ENCODE data around the gene STRN. TPM values are rescaled to one million over a fixed set of nuclear protein-coding genes. Genes with fewer than 3 reads are reported as not detected.
"Not testable (repeated sequence)": the region's sequence is repeated elsewhere in the genome, so short reads cannot be mapped to it uniquely, and the experiment has no call there.

The STRN gene
- total RNA-seq, 1 donor from 2014 or later, result 24.7 TPM

DNA sequence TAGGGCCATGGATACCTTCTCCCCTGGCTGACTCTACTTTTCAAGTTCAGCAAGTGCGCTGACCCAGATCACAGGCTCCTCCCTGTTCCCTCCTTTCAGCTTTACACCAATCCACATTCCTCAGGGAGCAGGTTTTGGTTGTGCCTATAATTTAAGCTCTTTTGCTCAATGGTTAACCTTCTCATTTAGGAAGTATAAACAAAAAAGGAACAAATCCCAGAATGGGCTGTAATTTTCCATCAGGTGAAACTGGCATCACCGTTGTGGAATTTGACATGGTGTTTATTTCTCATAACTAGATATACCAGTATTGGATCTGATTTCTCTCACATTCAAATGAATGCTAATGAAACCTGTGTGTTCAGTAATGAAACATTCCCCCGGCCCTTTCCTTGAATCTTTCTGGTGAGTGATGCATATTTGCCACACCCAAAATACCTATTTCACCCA, 13.6 kb downstream of the STRN start:
- ChIA-PET POLR2A (no interaction called here), CTCF (no interaction called here)

DNA sequence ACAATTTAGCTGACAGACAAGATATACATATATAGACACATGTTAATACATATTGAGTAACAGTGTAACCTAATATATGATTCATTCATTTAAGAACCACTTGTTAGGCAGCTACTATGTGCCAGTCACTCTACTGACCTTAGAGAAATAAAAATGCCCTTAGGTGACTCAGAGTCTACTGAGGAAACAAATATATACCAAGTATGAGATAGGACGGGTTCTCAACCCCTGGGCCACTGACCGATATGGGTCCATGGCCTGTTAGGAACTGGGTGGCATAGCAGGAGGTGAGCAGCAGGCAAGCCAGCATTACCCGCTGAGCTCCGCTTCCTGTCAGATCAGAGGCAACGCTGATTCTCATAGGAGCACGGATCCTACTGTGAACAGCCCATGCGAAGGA, 14.8 kb downstream of the STRN start:
- ChIA-PET CTCF (no interaction called here), POLR2A (no interaction called here)
- H3K4me3 Mint-ChIP-seq, result no peak overlapping the region
- no peak for DNase-seq
- peaks cover 27% of the 10 kb centered on the region for H3K36me3 Mint-ChIP-seq (ENCODE audit: low read depth)
- no peak for ATAC-seq (ENCODE audit: low read depth)
- no peak overlapping the region for H3K27ac Mint-ChIP-seq
- H3K4me1 Mint-ChIP-seq, result peaks cover 17% of the 10 kb centered on the region
- no peaks in the 10 kb centered on the region for H3K9me3 Mint-ChIP-seq
- no peaks in the 10 kb centered on the region for H3K27me3 Mint-ChIP-seq
- TF ChIP-seq, protein P1, sequence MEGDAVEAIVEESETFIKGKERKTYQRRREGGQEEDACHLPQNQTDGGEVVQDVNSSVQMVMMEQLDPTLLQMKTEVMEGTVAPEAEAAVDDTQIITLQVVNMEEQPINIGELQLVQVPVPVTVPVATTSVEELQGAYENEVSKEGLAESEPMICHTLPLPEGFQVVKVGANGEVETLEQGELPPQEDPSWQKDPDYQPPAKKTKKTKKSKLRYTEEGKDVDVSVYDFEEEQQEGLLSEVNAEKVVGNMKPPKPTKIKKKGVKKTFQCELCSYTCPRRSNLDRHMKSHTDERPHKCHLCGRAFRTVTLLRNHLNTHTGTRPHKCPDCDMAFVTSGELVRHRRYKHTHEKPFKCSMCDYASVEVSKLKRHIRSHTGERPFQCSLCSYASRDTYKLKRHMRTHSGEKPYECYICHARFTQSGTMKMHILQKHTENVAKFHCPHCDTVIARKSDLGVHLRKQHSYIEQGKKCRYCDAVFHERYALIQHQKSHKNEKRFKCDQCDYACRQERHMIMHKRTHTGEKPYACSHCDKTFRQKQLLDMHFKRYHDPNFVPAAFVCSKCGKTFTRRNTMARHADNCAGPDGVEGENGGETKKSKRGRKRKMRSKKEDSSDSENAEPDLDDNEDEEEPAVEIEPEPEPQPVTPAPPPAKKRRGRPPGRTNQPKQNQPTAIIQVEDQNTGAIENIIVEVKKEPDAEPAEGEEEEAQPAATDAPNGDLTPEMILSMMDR (IDR thresholded peaks at IDR 0.05), result no peak
- intact Hi-C loops (cut with micrococcal nuclease), result no loop called here

More for the DNA sequence above, 13.6 kb downstream of the STRN start:
- Mint-ChIP-seq H3K36me3 (ENCODE audit: low read depth) (peaks cover 27% of the 10 kb centered on the region), H3K27me3 (no peaks in the 10 kb centered on the region), H3K9me3 (no peaks in the 10 kb centered on the region), H3K4me3 (no peak overlapping the region), H3K4me1 (peaks cover 17% of the 10 kb centered on the region), H3K27ac (no peak overlapping the region)
- no peak for ATAC-seq (ENCODE audit: low read depth)
- TF ChIP-seq, protein P1 (IDR thresholded peaks at IDR 0.05), result no peak
- intact Hi-C loops (cut with micrococcal nuclease), result no loop called here
- no peak for DNase-seq

DNA sequence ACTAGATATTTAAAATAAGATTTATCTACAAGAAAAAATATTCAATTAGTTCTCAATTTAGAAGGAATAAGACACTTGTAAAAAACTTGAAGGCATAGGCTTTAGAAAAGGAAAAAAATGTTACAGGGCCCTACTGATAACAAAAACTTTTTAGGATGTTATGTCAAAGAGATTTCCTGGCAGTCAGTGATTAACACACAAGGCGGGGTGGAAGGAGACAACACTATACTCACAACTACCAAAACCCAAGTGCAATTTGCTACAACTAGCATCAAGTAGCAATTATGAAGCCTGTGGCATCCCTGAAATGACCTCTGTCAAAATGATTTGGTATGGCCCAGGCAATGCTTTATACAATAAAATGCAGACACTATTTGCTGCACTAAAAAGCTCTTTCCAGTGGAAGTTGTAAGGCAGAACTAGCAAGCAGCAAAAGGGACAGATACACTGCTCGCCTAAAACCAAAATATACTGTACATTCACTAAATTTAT, 15.3 kb downstream of the STRN start:
- H3K4me3 Mint-ChIP-seq, result no peak overlapping the region
- intact Hi-C loops (cut with micrococcal nuclease), result no loop called here
- TF ChIP-seq, protein P1 (IDR thresholded peaks at IDR 0.05), result no peak
- H3K27me3 Mint-ChIP-seq, result no peaks in the 10 kb centered on the region
- H3K36me3 Mint-ChIP-seq (ENCODE audit: low read depth), result peaks cover 27% of the 10 kb centered on the region
- peaks cover 17% of the 10 kb centered on the region for H3K4me1 Mint-ChIP-seq
- ATAC-seq (ENCODE audit: low read depth) (no peak), DNase-seq (no peak)
- CTCF ChIA-PET, result no interaction called here
- no peak overlapping the region for H3K27ac Mint-ChIP-seq
- POLR2A ChIA-PET, result no interaction called here
- no peaks in the 10 kb centered on the region for H3K9me3 Mint-ChIP-seq

DNA sequence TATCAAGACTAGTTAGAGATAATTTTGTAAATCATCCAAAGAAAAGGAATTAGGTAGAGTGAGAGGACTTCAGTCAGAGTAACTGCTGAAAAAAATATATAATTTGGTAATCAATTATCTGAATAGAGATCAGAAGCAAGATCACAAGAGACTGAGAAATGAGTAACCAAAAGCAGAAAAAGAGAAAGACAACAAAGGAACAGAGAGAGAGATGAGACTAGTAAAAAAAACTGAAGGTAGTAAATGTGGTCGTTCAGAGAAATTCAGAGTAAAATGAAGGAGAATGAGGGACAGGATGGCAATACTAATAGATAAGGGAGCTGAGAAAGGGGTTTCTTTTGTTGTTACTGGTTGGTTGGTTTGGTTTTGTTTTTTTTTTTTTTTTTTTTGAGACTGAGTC, 16.5 kb downstream of the STRN start:
- no peak overlapping the region for H3K27ac Mint-ChIP-seq
- CTCF ChIA-PET, result no interaction called here

DNA sequence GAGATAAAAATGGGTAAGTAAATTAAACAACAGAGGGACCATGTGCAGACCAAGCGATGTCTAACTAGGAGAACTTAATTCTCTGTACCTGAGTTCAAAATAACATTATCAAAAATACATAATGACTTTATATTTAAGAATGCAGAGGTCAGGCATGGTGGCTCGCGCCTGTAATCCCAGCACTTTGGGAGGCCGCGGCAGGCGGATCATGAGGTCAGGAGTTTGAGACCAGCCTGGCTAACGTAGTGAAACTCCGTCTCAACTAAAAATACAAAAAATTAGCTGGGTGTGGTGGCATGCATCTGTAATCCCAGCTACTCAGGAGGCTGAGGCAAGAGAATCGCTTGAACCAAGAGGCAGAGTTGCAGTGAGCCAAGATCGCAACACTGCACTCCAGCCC, 21.1 kb downstream of the STRN start:
- H3K27ac Mint-ChIP-seq; H3K9me3 Mint-ChIP-seq; CTCF ChIA-PET; H3K4me3 Mint-ChIP-seq; intact Hi-C loops (cut with micrococcal nuclease); POLR2A ChIA-PET; ATAC-seq (ENCODE audit: low read depth); H3K27me3 Mint-ChIP-seq; H3K4me1 Mint-ChIP-seq; DNase-seq: not testable (repeated sequence)
- H3K36me3 Mint-ChIP-seq (ENCODE audit: low read depth), result peaks cover 12% of the 10 kb centered on the region

More for the DNA sequence above, 16.5 kb downstream of the STRN start:
- Mint-ChIP-seq H3K4me3 (no peak overlapping the region), H3K27me3 (no peaks in the 10 kb centered on the region), H3K36me3 (ENCODE audit: low read depth) (peaks cover 27% of the 10 kb centered on the region), H3K9me3 (no peaks in the 10 kb centered on the region), H3K4me1 (peaks cover 17% of the 10 kb centered on the region)
- DNase-seq (no peak), ATAC-seq (ENCODE audit: low read depth) (no peak)
- TF ChIP-seq, protein P1 (IDR thresholded peaks at IDR 0.05), result no peak
- intact Hi-C loops (cut with micrococcal nuclease), result no loop called here
- POLR2A ChIA-PET, result no interaction called here

DNA sequence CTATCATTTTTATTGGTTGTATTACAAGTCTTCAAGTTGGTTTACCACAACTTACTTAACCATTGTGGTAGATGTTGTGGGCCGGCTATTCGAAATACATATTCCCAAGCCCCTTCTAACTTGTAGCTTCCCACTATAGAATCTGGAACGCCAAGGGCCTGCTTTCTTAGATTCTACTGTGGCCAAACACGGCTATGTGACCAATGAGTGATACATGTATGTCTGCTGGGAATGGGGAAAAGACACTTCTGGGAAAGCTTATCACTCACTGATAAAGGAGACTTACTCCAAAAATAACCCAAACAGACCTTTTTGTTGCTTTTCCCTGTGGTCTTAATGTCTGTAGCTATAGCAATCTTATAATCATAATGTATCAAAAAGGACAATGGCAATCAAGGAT, 24.5 kb downstream of the STRN start:
- H3K9me3 Mint-ChIP-seq, result no peaks in the 10 kb centered on the region
- H3K4me3 Mint-ChIP-seq, result no peak overlapping the region
- H3K36me3 Mint-ChIP-seq (ENCODE audit: low read depth), result peaks cover 13% of the 10 kb centered on the region
- ATAC-seq (ENCODE audit: low read depth) (no peak), DNase-seq (no peak)
- no peak overlapping the region for H3K27ac Mint-ChIP-seq
- POLR2A ChIA-PET, result no interaction called here
- no peaks in the 10 kb centered on the region for H3K4me1 Mint-ChIP-seq
- H3K27me3 Mint-ChIP-seq, result no peaks in the 10 kb centered on the region
- intact Hi-C loops (cut with micrococcal nuclease), result no loop called here
- CTCF ChIA-PET, result no interaction called here
- TF ChIP-seq, protein P1 (IDR thresholded peaks at IDR 0.05), result no peak

DNA sequence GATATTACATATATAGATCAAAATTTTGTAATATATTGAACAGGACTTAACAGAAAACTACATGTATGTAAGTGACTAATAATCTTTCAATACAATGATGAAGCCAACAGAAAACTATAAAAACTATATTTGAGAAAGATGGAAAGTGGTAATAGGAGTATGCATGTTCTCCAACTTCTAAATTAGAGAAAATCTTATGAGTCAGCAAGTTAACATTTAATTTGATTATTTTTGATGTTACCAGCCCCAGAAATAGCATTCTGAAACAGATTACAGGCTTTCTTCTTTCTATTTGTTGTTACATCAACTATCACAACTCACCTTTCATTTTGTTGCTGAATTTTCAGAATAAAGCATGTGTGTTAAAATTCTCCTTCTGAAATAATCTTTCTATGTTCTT, 29.8 kb downstream of the STRN start:
- H3K27ac Mint-ChIP-seq; DNase-seq; intact Hi-C loops (cut with micrococcal nuclease); POLR2A ChIA-PET; H3K27me3 Mint-ChIP-seq; H3K4me1 Mint-ChIP-seq; CTCF ChIA-PET; H3K4me3 Mint-ChIP-seq; H3K9me3 Mint-ChIP-seq; ATAC-seq (ENCODE audit: low read depth): not testable (repeated sequence)
- peaks cover 21% of the 10 kb centered on the region for H3K36me3 Mint-ChIP-seq (ENCODE audit: low read depth)

DNA sequence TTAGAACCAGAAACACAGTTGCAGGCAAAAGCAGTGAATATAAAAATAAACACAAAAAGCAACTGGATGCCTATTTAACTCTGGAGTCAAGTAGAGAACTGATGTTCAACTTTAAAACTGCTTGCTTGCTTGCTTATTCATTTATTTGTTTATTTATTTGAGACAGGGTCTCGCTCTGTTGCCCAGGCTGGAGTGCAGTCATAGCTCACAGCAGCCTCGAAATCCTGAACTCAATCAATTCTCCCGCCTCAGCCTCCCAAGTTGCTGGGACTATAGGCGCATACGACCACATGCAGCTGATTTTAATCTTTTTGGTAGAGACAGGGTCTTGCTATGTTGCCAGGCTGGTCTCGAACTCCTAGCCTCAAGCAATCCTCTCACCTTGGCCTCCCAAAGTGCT, 34.6 kb downstream of the STRN start:
- CTCF ChIA-PET; H3K4me1 Mint-ChIP-seq; H3K36me3 Mint-ChIP-seq (ENCODE audit: low read depth); ATAC-seq (ENCODE audit: low read depth); H3K27me3 Mint-ChIP-seq; H3K27ac Mint-ChIP-seq; intact Hi-C loops (cut with micrococcal nuclease); H3K4me3 Mint-ChIP-seq; POLR2A ChIA-PET; H3K9me3 Mint-ChIP-seq; DNase-seq: not testable (repeated sequence)

Data from activated B cell treated with CpG ODN at 0.5 μM for 24 hours (primary cell).